Amniotic stem cell (primary cell): ENCODE measurements around the gene CAPZA1.
A peak's percentile ranks its signal among the peaks of the same experiment; 100 is the strongest.

Experiments used
- DNase-seq: peaks from one replicate; lab custom pipeline; 2025; lab: John Stamatoyannopoulos, UW

Gene CAPZA1

DNA sequence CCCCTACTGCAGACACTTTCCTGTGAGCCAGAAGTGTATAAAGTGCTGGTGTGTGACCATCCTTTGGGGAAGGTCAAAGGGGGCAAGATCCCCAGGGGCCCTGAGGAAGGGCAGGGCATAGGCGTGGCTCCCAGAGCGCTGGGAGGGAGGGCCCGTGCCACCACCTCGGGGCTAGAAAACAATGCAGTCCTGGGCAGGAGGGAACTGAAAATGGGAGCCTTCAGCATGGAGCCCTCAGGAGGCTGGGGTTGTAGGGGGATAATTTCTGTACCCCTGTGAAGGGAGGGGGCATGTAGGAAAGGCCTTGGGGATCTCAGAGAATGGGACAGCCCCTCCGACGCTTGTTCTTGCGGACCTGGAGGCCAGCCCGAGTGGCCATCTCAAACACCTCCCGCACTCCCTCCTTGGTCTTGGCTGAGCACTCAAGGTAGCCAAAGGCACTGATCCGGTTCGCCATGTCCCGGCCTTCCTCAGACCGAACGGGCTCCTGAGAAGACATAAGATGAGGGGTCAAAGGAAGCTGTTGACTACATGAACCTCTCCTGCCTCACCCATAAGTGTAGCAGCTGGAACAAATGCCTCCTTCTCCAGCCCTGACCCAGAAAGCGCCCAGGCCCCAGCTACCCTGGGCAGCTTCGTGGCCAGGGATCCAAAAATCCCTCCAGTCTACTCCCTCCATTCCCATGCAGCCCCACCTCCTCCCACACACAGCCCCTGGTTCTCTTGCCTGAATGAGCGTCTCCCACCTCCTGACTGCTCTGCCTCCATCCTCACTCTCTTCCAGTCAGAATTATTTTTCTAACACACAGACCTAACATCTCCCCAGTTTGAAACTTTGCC lies 81.8 kb downstream of the CAPZA1 start:
- DNase-seq = no peak

GRCh38 chr1:112702067-112702395 lies 82.4 kb downstream of the CAPZA1 start:
- no peak for DNase-seq

DNA sequence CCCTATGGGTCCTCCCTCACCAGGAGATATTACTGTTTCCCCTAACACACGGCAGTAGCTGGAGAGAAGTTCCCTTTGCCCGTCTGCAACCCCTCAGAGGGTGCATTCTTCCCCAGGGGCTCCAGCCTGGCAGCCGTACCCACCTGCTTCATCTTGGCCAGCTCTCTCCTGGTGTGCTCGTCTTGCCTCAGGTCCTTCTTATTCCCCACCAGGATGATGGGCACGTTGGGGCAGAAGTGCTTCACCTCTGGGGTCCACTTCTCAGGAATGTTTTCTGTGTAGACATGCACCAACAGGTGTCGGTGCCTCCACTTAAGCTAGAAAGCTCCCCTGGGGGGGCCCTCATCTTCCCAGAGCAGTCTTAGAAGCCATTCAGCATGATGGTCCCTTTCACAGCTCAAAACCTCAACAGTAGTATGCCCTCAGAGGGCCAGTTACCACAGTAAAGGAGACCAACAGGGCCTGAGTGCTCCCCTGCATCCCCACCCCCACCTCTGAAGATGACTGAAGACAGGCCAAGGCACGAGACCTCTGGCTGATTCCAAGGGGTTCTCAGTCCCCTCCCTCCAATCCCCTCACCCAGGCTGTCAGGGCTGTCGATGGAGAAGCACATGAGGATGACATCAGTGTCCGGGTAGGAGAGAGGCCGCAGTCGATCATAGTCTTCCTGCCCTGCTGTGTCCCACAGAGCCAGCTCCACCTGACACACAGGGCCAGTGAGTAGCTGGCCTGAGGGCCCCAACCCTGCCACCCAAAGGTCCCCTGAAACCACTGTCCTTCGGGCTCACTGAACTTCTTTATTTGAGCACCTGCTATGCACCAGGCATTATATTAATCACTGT lies 83.0 kb downstream of the CAPZA1 start:
- DNase-seq = no peak

- DNase-seq = no peak
Observed at GRCh38 chr1:112703706-112704105, 84.1 kb downstream of the CAPZA1 start.

DNA sequence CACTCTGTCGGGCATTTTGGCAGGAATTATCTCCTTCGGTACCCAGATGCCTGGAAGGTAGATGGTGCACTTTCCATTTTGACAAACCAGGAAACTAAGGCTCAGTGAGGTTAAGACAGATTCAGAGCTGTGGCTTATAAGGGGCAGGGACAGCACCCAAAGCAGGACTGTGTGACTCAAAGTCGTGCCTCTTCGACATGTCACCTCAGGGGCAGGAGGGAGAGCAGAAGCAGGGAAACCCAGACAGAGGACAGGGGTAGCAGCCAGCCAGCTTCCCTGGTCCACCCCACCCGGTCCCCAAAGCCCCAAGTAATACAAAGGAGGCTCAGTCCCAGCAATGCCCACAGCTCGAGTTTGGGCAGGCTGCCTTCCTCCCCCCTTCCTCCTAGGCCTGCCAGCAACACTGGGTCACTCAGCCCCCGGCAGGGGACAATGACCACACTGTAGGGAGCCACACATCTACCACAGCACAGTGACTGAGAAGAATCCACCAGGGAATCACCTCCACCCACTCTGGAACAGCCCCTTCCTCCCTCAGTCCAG lies 84.8 kb downstream of the CAPZA1 start:
- DNase-seq = no peak

GRCh38 chr1:112704934-112705627 lies 85.4 kb downstream of the CAPZA1 start:
- peak; percentile 89 for DNase-seq

DNA sequence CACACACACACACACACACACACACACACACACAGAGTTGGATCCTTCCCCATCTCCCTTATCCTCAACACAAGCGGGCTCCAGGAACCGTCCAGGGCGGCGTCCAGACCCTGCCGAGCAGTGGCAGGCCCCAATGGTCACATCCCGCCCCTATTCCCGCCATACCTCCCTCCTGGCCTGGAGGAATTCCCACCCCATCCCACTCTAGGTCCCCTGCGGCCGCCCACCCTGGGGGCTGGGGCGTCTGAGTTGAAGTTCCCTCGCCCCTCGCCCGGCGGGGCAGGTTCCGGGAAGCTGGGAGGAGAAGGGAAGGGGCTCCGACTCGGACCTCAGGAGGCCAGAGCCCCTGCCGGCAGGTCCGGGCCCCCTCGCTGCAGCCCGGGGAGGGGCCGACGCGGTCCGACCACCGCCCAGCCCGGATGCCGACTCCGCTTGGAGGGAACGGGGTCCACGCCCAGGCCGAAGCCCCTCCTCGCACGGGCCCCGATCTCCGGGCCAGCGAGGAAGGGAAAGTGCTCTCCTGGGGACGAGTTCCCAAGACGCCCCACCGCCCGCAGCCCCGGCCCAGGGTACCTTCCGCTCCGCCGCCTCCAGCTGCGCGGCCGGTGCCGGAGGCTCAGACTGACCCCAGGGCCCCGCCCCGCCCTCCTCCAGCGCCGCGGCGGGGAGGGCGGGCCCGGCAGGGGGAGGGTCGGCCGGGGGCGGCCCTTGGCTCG lies 87.0 kb downstream of the CAPZA1 start, which contains the start of gene RHOC:
Gene RHOC (minus strand): TSS at position 623 of the 716 bp plus-strand sequence. CDS start 3,328 bp downstream, outside the sequence.
- no peak for DNase-seq

DNA sequence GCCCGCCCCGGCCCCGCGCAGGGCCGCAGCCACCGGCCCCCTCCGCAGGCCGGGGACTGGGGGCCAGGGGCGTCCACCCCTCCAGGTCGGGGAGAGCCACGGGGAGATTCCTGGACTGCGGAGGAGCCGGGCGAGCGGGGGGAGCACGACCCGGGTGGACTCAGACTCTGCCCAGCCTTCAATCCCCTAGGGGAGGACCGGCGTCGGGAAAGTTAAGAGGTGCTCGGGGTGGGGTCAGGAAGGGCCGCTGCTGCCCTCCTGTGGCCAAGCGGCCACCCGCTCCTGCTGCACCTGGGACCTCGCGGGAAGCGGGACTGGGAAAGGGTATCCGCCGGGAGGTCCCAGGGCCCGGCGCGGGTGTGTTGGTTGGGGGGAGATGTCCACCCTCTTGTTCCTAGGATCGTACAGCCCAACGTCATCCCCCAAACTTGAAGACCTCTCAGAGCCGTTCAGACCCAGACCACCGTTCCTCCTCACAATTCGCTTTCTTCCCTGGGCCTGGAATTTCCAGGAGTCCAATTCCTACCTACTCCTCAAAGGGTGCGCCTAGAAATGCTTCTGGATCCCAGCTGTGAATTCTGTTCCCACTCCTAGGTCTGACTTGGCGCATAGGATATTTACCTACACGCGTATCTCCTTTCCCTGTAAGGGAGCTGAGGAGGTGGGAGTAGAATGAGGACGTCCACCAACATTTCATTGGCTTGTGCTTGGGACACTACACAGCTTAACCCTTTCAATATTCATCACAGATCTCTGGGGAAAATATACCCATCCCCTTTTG lies 87.8 kb downstream of the CAPZA1 start:
- peak; percentile 76 for DNase-seq

GRCh38 chr1:112708002-112708448 lies 88.4 kb downstream of the CAPZA1 start:
- DNase-seq = no peak

GRCh38 chr1:112708489-112708888 lies 88.9 kb downstream of the CAPZA1 start:
- no peak for DNase-seq

DNA sequence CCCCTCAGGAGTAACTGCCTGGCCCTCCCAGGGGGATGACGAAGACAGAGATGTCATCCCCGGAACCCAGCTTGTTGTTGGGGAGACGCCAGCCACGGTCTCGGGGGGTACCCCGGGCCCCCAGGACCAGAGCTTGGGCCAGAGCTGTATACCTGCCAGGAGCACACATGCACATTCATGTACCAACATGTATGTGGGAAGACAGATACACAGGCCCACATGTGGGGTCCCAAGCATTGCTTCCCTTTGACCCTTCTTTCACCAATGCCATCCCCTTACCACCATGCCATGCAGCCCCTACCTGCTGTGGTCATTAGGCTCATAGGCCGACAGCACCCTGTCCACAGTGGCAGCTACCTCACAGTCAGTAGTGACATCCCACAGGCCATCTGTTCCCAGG lies 90.5 kb downstream of the CAPZA1 start:
- DNase-seq = no peak

DNA sequence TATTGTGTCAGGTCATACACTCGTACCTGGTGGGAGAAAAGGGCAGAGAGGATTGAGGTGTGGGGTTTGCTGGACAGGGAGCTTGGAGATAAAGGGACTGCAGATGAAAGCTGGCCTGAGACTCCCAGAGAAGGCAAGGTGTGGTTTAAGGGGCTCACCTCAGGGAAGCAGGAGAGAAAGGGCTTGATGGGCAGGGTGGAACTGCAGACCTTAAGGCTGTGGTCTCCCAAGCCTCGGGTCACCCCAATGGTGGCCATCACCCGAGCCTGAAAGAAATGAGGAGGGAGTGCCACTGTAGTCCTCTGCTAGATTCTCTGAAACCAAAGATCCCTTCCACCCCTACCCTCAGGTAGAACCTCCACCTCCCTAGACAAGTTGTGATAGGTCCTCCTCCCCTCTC lies 91.0 kb downstream of the CAPZA1 start:
- no peak for DNase-seq

DNA sequence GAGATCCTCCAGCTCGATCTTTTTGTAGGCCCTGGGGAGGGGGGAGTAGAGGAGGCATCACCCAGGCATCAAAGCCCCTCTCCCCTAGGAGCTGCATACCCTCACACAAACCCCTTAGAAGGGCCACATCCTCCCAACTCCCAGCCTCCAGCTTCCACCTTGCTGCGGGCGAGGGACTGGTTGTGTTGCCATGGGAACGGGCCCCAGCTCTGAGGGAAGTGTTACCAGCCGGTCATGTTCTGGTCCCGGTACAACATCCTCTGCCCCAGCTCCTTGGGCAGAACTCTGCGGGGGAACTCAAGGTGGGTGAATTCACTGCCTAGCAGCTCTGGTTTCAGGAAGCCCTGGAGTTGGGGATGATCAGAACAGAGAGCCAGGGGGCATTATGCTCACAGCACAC lies 91.4 kb downstream of the CAPZA1 start:
- DNase-seq = no peak

GRCh38 chr1:112711670-112712069 lies 92.0 kb downstream of the CAPZA1 start:
- DNase-seq = no peak

DNA sequence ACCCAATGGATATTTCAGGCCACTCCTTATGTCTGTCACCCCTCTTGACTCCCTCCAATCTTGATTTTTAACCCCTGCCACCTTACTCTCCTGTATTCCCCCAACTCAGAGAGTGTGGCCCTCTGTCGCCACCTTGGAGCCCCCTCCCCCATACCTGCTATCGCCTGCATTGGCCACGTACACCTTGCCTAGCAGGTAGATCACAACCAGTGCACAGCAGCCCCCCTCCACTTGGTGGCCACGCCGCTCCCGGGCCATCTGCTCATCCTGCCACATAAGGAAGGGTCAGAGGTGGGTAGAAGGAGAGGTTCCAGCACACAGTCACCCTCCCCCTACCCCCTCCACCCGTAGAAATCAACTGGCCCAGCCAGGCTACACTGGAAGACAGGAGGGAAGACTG lies 92.6 kb downstream of the CAPZA1 start:
- DNase-seq = no peak

GRCh38 chr1:112712701-112713128 lies 93.1 kb downstream of the CAPZA1 start:
- DNase-seq = no peak

DNA sequence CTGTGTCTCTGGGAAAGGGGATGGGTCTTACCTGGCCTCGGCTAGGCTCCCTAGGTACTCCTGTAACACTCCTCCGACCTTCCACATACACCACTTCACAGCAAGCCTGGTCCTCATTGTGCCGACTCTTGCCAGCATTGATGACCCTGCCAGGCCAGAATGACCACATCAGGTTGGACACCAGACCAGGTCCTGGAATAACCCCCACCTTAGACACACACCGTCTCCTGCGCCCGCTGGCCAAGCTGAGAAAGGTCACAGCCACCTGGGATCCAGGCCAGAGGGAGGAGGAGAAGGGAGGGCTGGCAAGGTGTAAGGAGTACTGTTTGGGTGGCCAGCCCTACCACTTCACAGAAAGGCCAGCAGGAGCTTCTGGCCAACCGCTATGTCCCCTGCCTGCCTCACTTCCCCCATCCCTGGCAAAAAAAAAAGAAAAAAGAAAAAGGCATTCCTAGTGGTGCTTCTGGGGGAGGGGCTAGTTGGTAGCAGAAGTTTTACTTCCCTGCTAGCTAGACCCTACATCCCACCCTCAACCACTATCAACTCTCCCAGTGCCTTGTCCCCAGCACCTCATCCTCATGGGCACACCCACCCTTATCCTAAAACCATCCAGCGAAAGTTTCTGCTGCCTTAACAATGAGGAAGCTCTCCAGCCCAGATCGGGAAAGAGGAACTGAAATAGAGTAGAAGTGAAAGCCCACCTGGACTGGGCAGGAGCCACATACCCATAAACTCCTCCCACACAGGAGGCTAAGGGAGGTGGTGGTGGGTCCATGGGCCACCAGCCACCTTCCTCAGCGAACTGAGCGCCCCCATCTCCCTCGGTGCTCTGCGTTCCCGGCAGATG lies 94.1 kb downstream of the CAPZA1 start:
- DNase-seq = no peak

DNA sequence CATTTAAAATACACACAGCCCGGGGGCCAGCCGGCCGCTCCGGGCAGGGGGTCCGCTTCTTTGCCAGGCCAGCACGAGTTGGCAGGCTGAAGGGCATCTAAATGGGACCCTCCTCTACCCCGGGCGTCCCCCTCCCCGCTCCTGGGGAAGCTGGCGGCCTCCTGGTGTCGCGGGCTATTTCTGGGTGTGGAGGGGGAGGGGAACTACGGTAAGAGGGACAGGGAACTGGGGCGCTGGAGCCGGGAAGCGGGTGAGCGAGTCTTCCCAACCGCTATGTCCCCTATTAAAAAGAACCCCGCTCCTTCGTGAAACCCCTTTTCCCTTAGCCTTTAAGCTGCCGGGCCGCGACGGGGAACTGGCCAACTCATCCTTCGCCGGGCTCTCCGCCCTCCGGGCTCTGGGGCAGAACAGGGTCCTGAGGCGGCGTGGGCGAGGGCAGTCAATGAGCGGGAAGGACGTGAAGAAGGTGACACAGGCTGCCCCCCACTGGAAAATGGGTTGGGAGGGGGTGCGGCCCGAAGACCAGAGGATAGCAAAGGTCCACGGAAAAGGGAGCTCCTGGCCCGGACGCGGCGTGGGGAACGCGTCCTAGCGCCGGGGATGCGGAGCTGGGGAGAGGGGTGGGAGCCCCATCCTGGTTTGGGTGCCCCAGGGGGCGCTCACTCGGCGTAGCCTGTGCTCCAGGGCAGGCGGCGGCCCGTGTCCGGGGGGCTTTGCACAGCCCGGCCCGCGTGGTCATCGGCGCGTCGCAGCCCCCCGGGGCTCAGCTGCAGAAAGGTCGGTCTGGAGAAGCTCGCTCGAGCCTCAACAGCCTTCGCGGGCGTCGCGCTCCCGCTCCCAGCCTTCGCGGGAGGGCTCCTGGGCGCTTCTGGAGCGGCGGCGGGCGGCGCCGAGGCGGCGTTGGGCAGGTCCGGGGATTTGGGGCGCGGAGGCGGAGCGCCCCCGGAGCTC lies 95.0 kb downstream of the CAPZA1 start:
- no peak for DNase-seq
